CD4-positive, alpha-beta T cell treated with Interleukin-21 for 1 hour (primary cell): ENCODE measurements around the gene PHIP.
"Not testable (repeated sequence)": the region's sequence is repeated elsewhere in the genome, so short reads cannot be mapped to it uniquely, and the experiment has no call there.

Experiments used
- DNase-seq: peaks from one replicate; pipeline ENCODE4 v3.0.0-alpha.2; 2020

The PHIP gene

DNA sequence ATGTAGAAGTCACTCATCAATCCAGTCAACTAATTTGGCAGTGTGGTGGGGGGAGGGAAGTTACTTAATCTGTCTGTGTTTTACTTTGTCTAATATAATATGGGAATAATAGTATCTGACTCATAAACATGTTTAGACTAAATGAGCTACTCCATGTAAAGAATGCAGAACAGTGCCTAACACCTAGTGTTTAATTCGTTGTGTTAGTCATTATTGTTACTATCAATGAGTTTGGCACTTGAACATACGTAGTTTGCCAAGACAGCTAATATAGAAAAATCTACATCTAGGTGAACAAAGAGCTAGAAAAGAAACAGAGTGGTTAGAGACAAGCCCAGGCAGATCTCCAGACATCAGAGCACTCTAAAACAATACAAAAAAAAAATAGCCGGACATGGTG is 161.6 kb downstream of the PHIP start:
- DNase-seq: no peak

DNA sequence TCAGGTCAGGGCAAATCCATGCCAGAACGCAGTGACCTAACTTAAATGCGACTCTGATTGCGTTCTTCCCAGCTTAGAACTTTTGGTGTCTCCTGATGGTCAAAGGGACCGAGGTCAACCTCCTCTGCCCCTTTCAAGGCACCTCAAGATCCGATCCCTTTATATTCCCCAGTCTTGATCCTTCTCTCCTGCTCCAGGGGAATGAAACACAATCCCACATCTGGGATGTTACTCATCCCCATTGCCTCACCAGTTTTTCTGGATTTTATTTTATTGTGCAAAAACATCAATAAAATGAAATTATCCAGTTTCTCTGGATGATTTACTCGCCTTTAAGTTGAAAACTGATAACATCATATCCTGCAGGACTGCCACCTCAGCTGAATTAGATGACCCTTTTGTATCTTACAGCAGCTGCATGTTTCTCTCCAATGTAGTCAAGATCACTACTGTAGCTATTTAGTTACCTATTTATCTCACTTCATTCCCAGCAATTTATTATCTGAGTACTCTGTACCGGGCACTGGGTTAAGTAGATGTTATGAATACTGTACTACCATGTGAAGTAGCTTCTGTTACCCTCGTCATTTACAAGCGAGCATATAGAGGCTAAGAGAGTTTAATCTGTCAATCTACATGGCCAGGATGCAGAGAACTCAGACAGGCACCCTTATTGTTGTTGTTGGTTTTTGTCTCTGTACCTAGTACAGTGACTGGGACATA is 166.7 kb downstream of the PHIP start:
- no peak for DNase-seq

DNA sequence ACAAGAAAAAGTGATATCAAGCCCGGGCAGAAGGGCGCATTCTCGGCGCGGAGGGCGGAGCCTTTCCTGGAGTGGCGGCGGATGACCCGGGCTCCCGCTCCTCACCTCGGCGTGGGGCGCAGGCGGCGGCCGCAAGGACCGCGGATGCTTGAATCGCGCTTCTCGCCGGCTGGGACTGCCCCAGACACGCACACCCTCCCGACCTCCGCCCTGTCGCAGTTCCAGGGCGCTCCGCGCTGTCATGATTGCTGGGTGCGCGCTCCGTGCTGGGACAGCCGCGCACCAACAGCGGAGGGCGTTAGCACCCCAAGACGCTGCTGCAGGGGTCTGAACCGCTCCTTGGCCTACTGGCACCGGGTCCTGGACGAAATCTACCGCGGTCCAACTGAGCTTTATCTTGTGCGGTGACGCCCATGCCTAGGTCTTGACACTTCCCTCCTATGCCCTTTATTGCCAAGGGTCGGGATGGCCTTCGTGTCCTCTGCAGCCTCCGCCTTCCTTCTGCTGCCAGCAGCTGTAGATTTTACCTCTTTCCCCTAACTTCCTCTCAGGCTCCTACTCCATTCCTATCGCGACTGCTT is 167.4 kb downstream of the PHIP start:
- no peak for DNase-seq

DNA sequence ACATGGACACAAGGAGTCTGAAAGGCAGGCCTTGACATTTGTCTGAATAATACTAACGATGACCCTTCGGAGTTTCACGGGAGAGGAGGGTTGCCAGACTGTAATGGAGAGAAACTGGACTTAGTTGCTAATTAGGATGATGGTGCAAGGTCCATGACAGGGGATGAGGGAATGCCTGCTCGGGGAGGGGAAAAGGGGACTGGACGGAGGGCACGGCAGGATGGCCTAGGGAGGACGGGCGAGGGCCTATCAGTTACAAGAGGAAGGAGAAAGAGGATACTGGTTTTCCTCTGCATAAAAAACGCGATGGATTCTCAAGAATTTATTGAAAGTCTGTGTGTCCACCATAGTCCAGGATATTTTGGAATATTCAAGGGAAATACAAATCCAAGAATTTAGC is 168.0 kb downstream of the PHIP start:
- DNase-seq: no peak

DNA sequence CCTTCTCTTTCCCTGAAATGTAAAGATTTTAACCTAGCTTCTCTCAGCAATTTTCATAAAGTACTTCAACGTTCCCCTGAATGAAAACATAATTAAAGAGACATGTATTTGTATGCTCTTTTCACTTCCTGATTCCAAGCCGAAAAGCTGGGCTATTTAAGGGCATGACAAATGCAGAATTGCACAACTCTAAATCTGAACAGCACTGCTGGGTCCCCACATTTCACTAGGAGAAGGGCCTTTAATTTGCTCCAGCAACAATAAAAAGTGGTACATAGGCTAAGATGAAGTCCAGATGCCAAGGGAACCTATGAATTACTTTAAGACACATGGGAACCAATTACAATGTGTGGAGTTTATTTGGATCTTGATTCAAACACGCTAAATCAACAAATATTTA is 168.7 kb downstream of the PHIP start:
- no peak for DNase-seq

DNA sequence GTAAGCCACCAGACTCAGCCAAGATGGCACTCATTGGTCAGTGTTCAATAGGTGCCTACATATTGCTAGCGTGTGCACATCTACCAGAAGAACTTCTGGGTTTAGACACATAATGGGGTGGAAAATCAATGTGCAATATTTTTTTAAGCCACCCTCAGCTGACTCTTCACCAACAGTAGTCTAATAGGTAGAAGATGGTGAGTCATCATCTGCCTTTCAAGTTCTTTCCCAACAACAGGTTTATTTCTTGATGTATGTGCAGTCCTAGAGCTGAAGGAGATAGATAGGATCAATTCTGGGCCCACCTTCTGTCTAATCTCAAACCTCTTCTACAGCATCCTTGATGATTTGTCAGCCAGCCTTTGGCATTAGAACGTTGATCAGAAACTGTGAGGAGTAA is 169.4 kb downstream of the PHIP start:
- DNase-seq: no peak

DNA sequence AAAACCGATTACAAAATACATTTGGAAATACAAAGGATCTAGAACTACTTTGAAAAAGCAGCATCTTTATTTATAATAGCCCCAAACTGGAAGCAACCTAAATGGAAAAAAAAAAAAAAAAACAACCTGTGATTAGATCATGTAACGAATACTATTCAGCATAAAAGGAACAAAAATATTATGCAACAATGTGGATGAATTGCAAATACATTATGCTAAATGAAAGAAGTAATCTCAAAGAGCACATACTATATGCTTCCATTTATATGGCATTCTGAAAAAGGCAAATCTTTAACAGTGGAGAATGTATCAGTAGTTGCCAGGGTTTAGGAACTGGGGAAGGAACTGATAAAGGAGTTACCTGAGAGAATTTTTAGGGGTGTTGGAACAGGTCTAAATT is 181.8 kb downstream of the PHIP start:
- DNase-seq: no peak

DNA sequence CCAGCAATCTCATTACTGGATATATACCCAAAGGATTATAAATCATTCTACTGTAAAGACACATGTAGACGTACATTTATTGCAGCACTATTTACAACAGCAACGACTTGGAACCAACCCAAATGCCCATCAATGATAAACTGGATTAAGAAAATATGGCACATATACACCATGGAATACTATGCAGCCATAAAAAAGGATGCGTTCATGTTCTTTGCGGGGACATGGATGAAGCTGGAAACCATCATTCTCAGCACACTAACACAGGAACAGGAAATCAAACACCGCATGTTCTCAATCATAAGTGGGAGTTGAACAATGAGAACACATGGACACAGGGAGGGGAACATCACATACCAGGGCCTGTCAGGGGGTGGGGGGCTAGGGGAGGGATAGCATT is 188.2 kb downstream of the PHIP start:
- not testable (repeated sequence) for DNase-seq
